Mesenchymal stem cell (in vitro differentiated cells and primary cell): ENCODE measurements around the gene SIRT6. TPM values are rescaled to one million over a fixed set of nuclear protein-coding genes. Genes with fewer than 3 reads are reported as not detected.

Experiments used
- small RNA-seq: library from polyadenylated mRNA; stranded (forward); fragments of <200 nt; extraction: miRNeasy Mini kit (QIAGEN cat#:217004); gene quantifications from one replicate; pipeline ENCODE3, GENCODE V24; 2013; ENCODE audit warnings: low read depth

The SIRT6 gene

Small RNAs within 50 kb of the gene (small RNA-seq; reads per million reads assigned to genes)
- not detected for gene RF00017
